Measurements from ENCODE around the gene DAB2.

GRCh38 chr5:39449591-39449990, 24.8 kb upstream of the DAB2 start:
- TF ChIP-seq CTCF (IDR thresholded peaks at IDR 0.05; ENCODE audit: low read depth, low read length) (no peak), MYC (IDR thresholded peaks at IDR 0.05; ENCODE audit: low read depth, low read length) (no peak), POLR2A (IDR thresholded peaks at IDR 0.05; ENCODE audit: extremely low read depth, insufficient read length) (no peak), MAX (IDR thresholded peaks at IDR 0.05; ENCODE audit: low read depth, low read length) (no peak)

Data from NB4 (cell line).